ENCODE results near the gene CCDC157. TPM values are rescaled to one million over a fixed set of nuclear protein-coding genes. Genes with fewer than 3 reads are reported as not detected.

The CCDC157 gene
- total RNA-seq, 1 donor = 2.9 TPM

GRCh38 chr22:30416403-30416802 is 59.6 kb downstream of the CCDC157 start:
- no peak overlapping the region for H2AFZ ChIP-seq (ENCODE audit: low read length)
- no peaks in the 10 kb centered on the region for H3K9me3 ChIP-seq (ENCODE audit: low read depth, low read length)
- no peak overlapping the region for H3K4me3 ChIP-seq (ENCODE audit: insufficient read depth, low read length)
- H3K4me2 ChIP-seq (ENCODE audit: insufficient read depth, low read length) = no peak overlapping the region
- peaks cover 2% of the 10 kb centered on the region for H3K79me2 ChIP-seq (ENCODE audit: insufficient read depth, low read length)
- peak overlapping the region; percentile 30 for H3K27ac ChIP-seq (ENCODE audit: low read depth, low read length)
- peaks cover 80% of the 10 kb centered on the region for H3K36me3 ChIP-seq (ENCODE audit: insufficient read depth, low read length)
- H3K27me3 ChIP-seq (ENCODE audit: insufficient read depth, low read length) = no peaks in the 10 kb centered on the region
- DNase-seq (ENCODE audit: insufficient read length, low spot score, missing footprints) = no peak
- peaks cover 45% of the 10 kb centered on the region for H3K4me1 ChIP-seq (ENCODE audit: insufficient read depth, low read length)
- H4K20me1 ChIP-seq (ENCODE audit: insufficient read depth, low read length) = no peaks in the 10 kb centered on the region
- no peak for TF ChIP-seq CTCF (IDR thresholded peaks at IDR 0.05; ENCODE audit: extremely low read depth, low read depth, low read length)

- no peaks in the 10 kb centered on the region for H3K9me3 ChIP-seq (ENCODE audit: low read depth, low read length)
- no peak overlapping the region for H2AFZ ChIP-seq (ENCODE audit: low read length)
- H3K79me2 ChIP-seq (ENCODE audit: insufficient read depth, low read length) = peaks cover 2% of the 10 kb centered on the region
- no peak for TF ChIP-seq CTCF (IDR thresholded peaks at IDR 0.05; ENCODE audit: extremely low read depth, low read depth, low read length)
- no peak overlapping the region for H3K4me3 ChIP-seq (ENCODE audit: insufficient read depth, low read length)
- no peak for DNase-seq (ENCODE audit: insufficient read length, low spot score, missing footprints)
- no peak overlapping the region for H3K4me2 ChIP-seq (ENCODE audit: insufficient read depth, low read length)
- no peaks in the 10 kb centered on the region for H3K27me3 ChIP-seq (ENCODE audit: insufficient read depth, low read length)
- peak overlapping the region; percentile 30 for H3K27ac ChIP-seq (ENCODE audit: low read depth, low read length)
- H3K4me1 ChIP-seq (ENCODE audit: insufficient read depth, low read length) = peaks cover 50% of the 10 kb centered on the region
- H3K36me3 ChIP-seq (ENCODE audit: insufficient read depth, low read length) = peaks cover 81% of the 10 kb centered on the region
- H4K20me1 ChIP-seq (ENCODE audit: insufficient read depth, low read length) = no peaks in the 10 kb centered on the region
Observed at GRCh38 chr22:30416837-30417236, 60.0 kb downstream of the CCDC157 start.

GRCh38 chr22:30420347-30421125 is 63.7 kb downstream of the CCDC157 start:
- peaks cover 5% of the 10 kb centered on the region for H3K79me2 ChIP-seq (ENCODE audit: insufficient read depth, low read length)
- no peaks in the 10 kb centered on the region for H4K20me1 ChIP-seq (ENCODE audit: insufficient read depth, low read length)
- TF ChIP-seq CTCF (IDR thresholded peaks at IDR 0.05; ENCODE audit: extremely low read depth, low read depth, low read length) = no peak
- H3K9me3 ChIP-seq (ENCODE audit: low read depth, low read length) = no peaks in the 10 kb centered on the region
- no peak overlapping the region for H2AFZ ChIP-seq (ENCODE audit: low read length)
- peak; percentile 95 for DNase-seq (ENCODE audit: insufficient read length, low spot score, missing footprints)
- peak overlapping the region; percentile 93 for H3K4me2 ChIP-seq (ENCODE audit: insufficient read depth, low read length)
- peak overlapping the region; percentile 97 for H3K27ac ChIP-seq (ENCODE audit: low read depth, low read length)
- peaks cover 53% of the 10 kb centered on the region for H3K36me3 ChIP-seq (ENCODE audit: insufficient read depth, low read length)
- peaks cover 66% of the 10 kb centered on the region for H3K4me1 ChIP-seq (ENCODE audit: insufficient read depth, low read length)
- H3K4me3 ChIP-seq (ENCODE audit: insufficient read depth, low read length) = peak overlapping the region; percentile 36
- H3K27me3 ChIP-seq (ENCODE audit: insufficient read depth, low read length) = no peaks in the 10 kb centered on the region

GRCh38 chr22:30421695-30422480 is 65.1 kb downstream of the CCDC157 start:
- H3K9me3 ChIP-seq (ENCODE audit: low read depth, low read length) = no peaks in the 10 kb centered on the region
- TF ChIP-seq CTCF (IDR thresholded peaks at IDR 0.05; ENCODE audit: extremely low read depth, low read depth, low read length) = no peak
- no peaks in the 10 kb centered on the region for H4K20me1 ChIP-seq (ENCODE audit: insufficient read depth, low read length)
- peaks cover 69% of the 10 kb centered on the region for H3K4me1 ChIP-seq (ENCODE audit: insufficient read depth, low read length)
- H3K27ac ChIP-seq (ENCODE audit: low read depth, low read length) = peak overlapping the region; percentile 97
- peak overlapping the region; percentile 73 for H3K4me3 ChIP-seq (ENCODE audit: insufficient read depth, low read length)
- H3K79me2 ChIP-seq (ENCODE audit: insufficient read depth, low read length) = peaks cover 5% of the 10 kb centered on the region
- H2AFZ ChIP-seq (ENCODE audit: low read length) = no peak overlapping the region
- no peak for DNase-seq (ENCODE audit: insufficient read length, low spot score, missing footprints)
- peaks cover 40% of the 10 kb centered on the region for H3K36me3 ChIP-seq (ENCODE audit: insufficient read depth, low read length)
- H3K4me2 ChIP-seq (ENCODE audit: insufficient read depth, low read length) = peak overlapping the region; percentile 93
- no peaks in the 10 kb centered on the region for H3K27me3 ChIP-seq (ENCODE audit: insufficient read depth, low read length)
